DLD1 (cell line): Measurements from ENCODE around the gene ECEL1.

Source experiments
- in situ Hi-C: cut with HindIII; loops from 2 replicates; pipeline ENCODE4 v1.10.0; 2017; ENCODE audit warnings: low sequenced_read_pairs

ECEL1 gene

GRCh38 chr2:232523682-232524597 is 36.3 kb upstream of the ECEL1 start:
- in situ Hi-C loops, result no loop called here

- in situ Hi-C loops, result no loop called here
Observed at GRCh38 chr2:232523402-232523681, 35.7 kb upstream of the ECEL1 start.

DNA sequence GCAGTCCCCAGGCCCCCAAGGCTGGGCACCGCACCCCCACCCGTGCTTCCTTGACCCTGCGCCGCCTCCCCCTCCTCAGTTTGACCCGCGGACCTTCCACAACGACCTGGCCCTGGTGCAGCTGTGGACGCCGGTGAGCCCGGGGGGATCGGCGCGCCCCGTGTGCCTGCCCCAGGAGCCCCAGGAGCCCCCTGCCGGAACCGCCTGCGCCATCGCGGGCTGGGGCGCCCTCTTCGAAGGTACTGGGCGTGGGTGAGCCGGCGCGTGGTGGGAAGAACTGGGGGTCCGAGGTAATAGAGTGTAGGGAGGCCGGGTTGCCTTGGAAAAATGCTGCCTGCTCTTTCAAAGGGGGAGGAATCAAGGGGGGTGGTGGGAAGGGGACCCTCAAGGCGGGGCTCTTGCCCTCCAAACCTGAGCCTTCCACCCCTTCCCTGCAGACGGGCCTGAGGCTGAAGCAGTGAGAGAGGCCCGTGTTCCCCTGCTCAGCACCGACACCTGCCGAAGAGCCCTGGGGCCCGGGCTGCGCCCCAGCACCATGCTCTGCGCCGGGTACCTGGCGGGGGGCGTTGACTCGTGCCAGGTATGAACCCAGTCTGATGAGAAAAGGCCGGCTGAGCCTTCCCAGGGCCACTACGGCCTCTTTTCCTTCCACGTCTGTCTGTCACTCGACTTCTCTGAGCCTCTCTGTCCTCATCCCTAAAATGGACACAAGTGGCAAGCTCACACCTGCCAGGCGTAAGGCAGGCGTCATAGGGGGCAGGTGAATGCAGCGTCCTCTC is 35.2 kb upstream of the ECEL1 start:
- in situ Hi-C loops, result no loop called here

GRCh38 chr2:232521959-232522622 is 34.5 kb upstream of the ECEL1 start:
- in situ Hi-C loops, result no loop called here

DNA sequence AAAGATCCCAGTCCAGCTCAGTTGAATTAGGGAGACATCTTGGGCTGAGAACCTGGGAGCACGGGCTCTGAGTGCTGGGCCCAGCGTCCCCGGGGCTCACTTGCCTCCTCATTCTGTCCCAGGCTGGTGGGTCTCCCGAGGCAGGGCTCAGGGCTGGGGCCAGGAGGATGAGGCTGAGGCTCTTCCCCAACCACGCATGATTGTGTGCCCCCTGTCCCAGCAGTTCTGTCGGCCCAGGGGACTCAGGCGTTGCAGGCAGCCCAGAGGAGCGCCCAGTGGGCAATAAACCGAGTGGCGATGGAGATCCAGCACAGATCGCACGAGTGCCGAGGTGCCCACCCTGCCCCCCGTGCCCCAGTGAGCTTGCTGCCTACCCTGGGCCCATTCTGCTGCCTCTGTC is 33.5 kb upstream of the ECEL1 start:
- in situ Hi-C loops, result no loop called here

GRCh38 chr2:232520489-232520888 is 32.9 kb upstream of the ECEL1 start:
- in situ Hi-C loops, result no loop called here

GRCh38 chr2:232519581-232520438 is 32.2 kb upstream of the ECEL1 start, which contains the start of gene PRSS56:
Gene PRSS56 (plus strand): TSS chr2:232520388. CDS start chr2:232520599, 211 bp downstream.
- in situ Hi-C loops, result no loop called here

DNA sequence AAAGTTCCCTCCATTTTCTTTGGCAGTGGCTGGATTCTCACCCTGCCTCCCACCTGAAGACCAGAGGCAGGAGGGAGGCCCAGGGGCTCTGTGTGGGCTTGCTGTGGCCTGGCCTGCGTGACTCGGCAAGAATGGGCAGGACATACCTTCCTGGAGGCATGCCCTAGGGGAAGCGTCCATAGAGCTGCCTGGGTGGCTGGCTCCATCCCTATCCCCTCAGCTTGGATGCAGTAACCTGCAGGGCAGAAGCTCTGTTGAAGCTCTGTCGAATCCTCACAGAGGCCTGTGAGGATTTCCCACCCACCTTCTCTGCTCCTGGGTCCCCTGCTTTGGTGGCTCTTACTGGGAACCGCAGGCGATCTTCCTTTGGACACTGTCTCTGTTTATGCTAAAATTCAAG is 31.2 kb upstream of the ECEL1 start:
- in situ Hi-C loops, result no loop called here

DNA sequence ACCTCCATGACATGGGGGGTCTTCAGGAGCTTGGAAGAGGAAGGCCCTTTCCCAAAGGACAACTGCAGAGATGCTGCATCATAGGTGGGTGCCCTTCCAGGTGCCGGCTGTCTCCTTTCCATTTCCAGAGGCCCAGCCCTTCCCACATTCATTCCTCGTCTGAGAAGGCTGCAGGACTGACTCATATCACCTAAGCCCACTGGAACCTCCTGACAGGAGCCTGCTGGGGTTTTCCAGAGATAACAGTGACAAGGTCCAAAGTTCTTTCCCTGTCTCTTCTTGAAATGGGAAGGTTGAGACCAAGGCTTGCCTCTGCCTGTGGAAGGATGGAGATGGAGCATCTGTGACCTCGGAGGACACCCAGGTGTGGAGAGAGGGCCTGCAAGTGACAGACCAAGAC is 28.9 kb upstream of the ECEL1 start:
- in situ Hi-C loops, result no loop called here

DNA sequence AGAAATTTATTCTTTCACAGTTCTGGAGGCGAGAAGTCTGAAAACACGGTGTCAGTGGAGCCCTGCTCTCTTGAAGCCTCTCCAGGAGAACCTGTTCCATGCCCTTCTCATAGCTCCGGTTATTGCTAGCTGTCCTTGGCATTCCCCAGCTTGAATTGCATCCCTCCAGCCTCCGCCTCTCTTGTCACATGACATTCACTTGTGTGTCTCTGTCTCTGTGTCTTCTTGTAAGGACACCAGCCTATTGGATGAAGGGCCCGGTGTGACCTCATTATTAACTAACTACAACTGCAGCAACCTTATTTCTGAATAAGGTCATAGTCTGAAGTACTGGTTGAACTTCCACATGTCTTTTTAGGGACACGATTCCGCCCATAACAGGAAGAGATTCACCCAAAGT is 28.0 kb upstream of the ECEL1 start:
- in situ Hi-C loops, result no loop called here

DNA sequence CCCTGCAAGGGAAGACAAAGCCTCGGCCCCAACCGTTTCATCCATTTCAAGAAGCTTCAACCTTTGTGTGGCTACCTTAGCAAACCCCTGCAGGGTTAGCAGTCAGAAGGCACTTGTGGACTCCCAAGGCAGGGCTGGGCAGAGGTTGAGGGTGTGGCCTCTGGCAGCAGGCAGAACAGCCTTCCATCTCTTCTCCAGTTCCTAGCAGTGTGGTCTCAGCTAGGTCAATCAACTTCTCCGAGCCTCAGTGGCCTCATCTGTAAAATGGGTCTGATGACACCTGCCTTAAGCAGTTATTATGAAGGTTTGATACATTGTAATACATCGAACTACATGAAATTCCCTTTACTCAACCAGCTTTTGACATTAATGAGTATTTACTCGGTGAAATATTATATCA is 25.7 kb upstream of the ECEL1 start:
- in situ Hi-C loops, result no loop called here

DNA sequence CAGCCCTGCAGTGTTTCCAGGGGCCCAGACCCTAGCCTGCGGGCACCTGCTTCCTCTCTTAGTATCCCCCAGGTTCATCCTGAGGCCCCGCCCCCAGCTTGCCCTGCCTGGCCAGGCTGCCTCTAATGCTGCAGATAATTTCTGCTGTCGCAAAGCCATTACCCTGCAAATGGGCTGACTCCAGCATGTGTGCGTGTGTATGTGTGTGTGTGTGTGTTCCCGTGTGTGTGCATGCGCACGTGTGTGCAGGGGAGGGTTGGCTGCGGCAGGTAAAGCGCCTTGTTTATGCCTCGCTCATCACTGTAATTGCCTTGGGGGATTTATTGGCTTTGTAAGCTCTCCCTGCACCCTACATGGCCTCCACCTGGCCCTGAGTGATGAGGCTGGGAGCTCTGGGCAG is 25.0 kb upstream of the ECEL1 start:
- in situ Hi-C loops, result no loop called here

- in situ Hi-C loops, result no loop called here
Observed at GRCh38 chr2:232511336-232511890, 23.8 kb upstream of the ECEL1 start.

- in situ Hi-C loops, result no loop called here
Observed at GRCh38 chr2:232508251-232508650, 20.6 kb upstream of the ECEL1 start.

DNA sequence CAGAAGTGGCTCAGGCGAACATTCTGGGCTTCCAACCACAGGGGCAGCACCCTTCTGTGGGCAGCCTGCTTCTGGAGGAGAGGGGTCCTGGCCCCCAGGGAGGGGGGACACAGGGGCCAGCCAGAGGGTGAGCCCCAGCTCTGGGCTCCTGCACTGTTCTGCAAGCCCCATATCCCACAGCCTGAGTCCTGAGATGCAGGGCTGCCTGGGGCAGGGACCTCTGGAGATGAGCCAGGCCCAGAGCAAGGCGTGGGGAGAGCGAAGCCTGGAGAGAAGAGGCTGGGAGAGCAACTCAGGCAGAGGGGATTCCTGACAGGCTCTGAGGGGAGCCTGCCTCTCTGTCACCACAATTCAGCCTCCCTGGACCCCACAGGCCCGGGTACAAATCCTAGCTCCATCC is 19.1 kb upstream of the ECEL1 start:
- in situ Hi-C loops, result no loop called here

GRCh38 chr2:232505856-232506255 is 18.2 kb upstream of the ECEL1 start:
- in situ Hi-C loops, result no loop called here

- in situ Hi-C loops, result no loop called here
Observed at GRCh38 chr2:232504438-232504837, 16.8 kb upstream of the ECEL1 start.

GRCh38 chr2:232503809-232504323 is 16.2 kb upstream of the ECEL1 start:
- in situ Hi-C loops, result no loop called here

- in situ Hi-C loops, result no loop called here
Observed at GRCh38 chr2:232502911-232503808, 15.5 kb upstream of the ECEL1 start.
